ENCODE data around the gene C1QTNF8.

Gene C1QTNF8

GRCh38 chr16:1127971-1128715, 32.1 kb upstream of the C1QTNF8 start:
- no peak for DNase-seq (ENCODE audit: low read depth in 2 of 2)

- DNase-seq (ENCODE audit: low read depth in 2 of 2), result no peak
Measured at GRCh38 chr16:1127101-1127500, 31.1 kb upstream of the C1QTNF8 start.

- no peak for DNase-seq (ENCODE audit: low read depth in 2 of 2)
Measured at GRCh38 chr16:1126586-1126985, 30.5 kb upstream of the C1QTNF8 start.

- no peak for DNase-seq (ENCODE audit: low read depth in 2 of 2)
Measured at GRCh38 chr16:1126044-1126443, 30.0 kb upstream of the C1QTNF8 start.

GRCh38 chr16:1125471-1125870, 29.4 kb upstream of the C1QTNF8 start:
- no peak for DNase-seq (ENCODE audit: low read depth in 2 of 2)

GRCh38 chr16:1124795-1125194, 28.8 kb upstream of the C1QTNF8 start:
- no peak for DNase-seq (ENCODE audit: low read depth in 2 of 2)

- DNase-seq (ENCODE audit: low read depth in 2 of 2), result no peak
Measured at GRCh38 chr16:1124291-1124690, 28.2 kb upstream of the C1QTNF8 start.

- no peak for DNase-seq (ENCODE audit: low read depth in 2 of 2)
Measured at GRCh38 chr16:1123525-1124230, 27.6 kb upstream of the C1QTNF8 start.

GRCh38 chr16:1122398-1122765, 26.3 kb upstream of the C1QTNF8 start:
- no peak for DNase-seq (ENCODE audit: low read depth in 2 of 2)

GRCh38 chr16:1121601-1122397, 25.8 kb upstream of the C1QTNF8 start:
- DNase-seq (ENCODE audit: low read depth in 2 of 2), result no peak

- DNase-seq (ENCODE audit: low read depth in 2 of 2), result no peak
Measured at GRCh38 chr16:1121009-1121408, 25.0 kb upstream of the C1QTNF8 start.

GRCh38 chr16:1120577-1120941, 24.5 kb upstream of the C1QTNF8 start:
- no peak for DNase-seq (ENCODE audit: low read depth in 2 of 2)

- no peak for DNase-seq (ENCODE audit: low read depth in 2 of 2)
Measured at GRCh38 chr16:1119766-1120576, 23.9 kb upstream of the C1QTNF8 start.

GRCh38 chr16:1119129-1119528, 23.1 kb upstream of the C1QTNF8 start:
- no peak for DNase-seq (ENCODE audit: low read depth in 2 of 2)

GRCh38 chr16:1117926-1118325, 21.9 kb upstream of the C1QTNF8 start:
- no peak for DNase-seq (ENCODE audit: low read depth in 2 of 2)

GRCh38 chr16:1117176-1117900, 21.3 kb upstream of the C1QTNF8 start:
- no peak for DNase-seq (ENCODE audit: low read depth in 2 of 2)

GRCh38 chr16:1116693-1117077, 20.6 kb upstream of the C1QTNF8 start:
- no peak for DNase-seq (ENCODE audit: low read depth in 2 of 2)

GRCh38 chr16:1113889-1114526, 18.0 kb upstream of the C1QTNF8 start:
- no peak for DNase-seq (ENCODE audit: low read depth in 2 of 2)

GRCh38 chr16:1113489-1113888, 17.4 kb upstream of the C1QTNF8 start:
- DNase-seq (ENCODE audit: low read depth in 2 of 2), result no peak

GRCh38 chr16:1112506-1113184, 16.6 kb upstream of the C1QTNF8 start:
- no peak for DNase-seq (ENCODE audit: low read depth in 2 of 2)

Measured in stimulated activated CD8-positive, alpha-beta memory T cell treated with anti-CD3 and anti-CD28 coated beads, Interleukin-15, amount 100 ng/mL, for 4 hours (primary cell).